Neural cell (in vitro differentiated cells): ENCODE data around the gene GLRX2.

Source experiments
- EZH2 ChIP-seq: fragments of 200-600, 300-800 bp; shearing (Covaris generic), sonication (generic); IDR thresholded peaks from 2 replicates; pipeline ENCODE4 v1.6.1; 2014; ENCODE audit warnings: antibody characterized with exemption, low read length, borderline replicate concordance, mild to moderate bottlenecking; ENCODE audit not compliant: insufficient read depth, poor library complexity, severe bottlenecking
- POLR2AphosphoS5 ChIP-seq: IDR thresholded peaks from 2 replicates; pipeline ENCODE4 v1.6.1; 2012
- RAD21 ChIP-seq: fragments of 450-650 bp; conservative IDR thresholded peaks from 2 replicates; pipeline ENCODE4 v1.6.1; 2014; ENCODE audit warnings: antibody characterized with exemption, mild to moderate bottlenecking, moderate library complexity
- TF ChIP-seq, protein P1 (sequence below): fragments of 450-650 bp; IDR thresholded peaks from 2 replicates; pipeline ENCODE4 v1.5.1; 2014; ENCODE audit warnings: antibody characterized with exemption, mild to moderate bottlenecking, moderate library complexity; ENCODE audit not compliant: poor library complexity, severe bottlenecking

DNA sequence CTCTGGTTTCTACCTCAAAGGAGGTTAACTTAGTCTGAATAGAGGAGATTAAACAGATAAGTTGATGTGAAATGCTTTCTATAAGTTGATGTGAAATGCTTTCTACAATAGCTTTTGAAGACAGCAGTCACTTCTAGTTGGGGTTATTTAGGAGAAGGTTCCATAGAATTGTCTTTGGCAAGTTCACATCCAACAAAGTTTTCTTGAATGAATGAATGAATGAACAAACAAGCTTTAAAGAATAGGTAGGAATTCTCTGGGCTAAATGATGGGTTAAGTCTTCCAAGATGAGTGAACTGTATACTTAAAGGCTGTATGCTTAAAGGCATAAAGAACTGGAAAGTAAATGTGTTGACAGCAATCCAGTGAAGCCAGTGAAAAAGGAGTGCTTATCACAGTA lies 18.5 kb upstream of the GLRX2 start:
- TF ChIP-seq RAD21 (no peak), EZH2 (no peak), POLR2AphosphoS5 (no peak)
- TF ChIP-seq, protein P1, sequence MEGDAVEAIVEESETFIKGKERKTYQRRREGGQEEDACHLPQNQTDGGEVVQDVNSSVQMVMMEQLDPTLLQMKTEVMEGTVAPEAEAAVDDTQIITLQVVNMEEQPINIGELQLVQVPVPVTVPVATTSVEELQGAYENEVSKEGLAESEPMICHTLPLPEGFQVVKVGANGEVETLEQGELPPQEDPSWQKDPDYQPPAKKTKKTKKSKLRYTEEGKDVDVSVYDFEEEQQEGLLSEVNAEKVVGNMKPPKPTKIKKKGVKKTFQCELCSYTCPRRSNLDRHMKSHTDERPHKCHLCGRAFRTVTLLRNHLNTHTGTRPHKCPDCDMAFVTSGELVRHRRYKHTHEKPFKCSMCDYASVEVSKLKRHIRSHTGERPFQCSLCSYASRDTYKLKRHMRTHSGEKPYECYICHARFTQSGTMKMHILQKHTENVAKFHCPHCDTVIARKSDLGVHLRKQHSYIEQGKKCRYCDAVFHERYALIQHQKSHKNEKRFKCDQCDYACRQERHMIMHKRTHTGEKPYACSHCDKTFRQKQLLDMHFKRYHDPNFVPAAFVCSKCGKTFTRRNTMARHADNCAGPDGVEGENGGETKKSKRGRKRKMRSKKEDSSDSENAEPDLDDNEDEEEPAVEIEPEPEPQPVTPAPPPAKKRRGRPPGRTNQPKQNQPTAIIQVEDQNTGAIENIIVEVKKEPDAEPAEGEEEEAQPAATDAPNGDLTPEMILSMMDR = no peak
